Stimulated activated CD4-positive, alpha-beta T cell treated with anti-CD3 and anti-CD28 coated beads, TNF-alpha, amount 100 ng/mL, for 1 hour (primary cell): Measurements from ENCODE around the gene DDIAS.
A peak's percentile ranks its signal among the peaks of the same experiment; 100 is the strongest.
"Not testable (repeated sequence)": the region's sequence is repeated elsewhere in the genome, so short reads cannot be mapped to it uniquely, and the experiment has no call there.

ENCODE experiments used
- DNase-seq, 3 donors: peaks; one replicate each; pipeline ENCODE4 v3.0.0-alpha.2; 2020; ENCODE audit warnings: low read depth in 3 of 3, low spot score in 1 of 3

DDIAS gene

GRCh38 chr11:82889133-82890001, 12.2 kb upstream of the DDIAS start:
- DNase-seq: no peak

DNA sequence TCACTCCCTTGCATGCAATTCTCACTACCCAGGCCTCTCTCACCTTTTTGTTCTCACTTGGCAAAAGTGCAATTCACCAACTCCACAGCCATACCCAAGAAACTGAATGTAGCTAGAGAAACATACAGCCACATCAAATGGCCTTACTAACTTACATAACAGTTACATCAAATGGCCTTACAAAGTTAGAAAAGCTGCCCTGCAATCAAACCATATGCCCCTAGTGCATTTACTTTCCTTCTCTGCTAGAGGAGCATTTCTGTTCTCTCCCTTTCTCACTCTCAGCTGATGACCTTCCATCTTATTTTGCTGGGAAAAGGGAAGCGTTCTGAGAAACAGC, 11.6 kb upstream of the DDIAS start:
- no peak for DNase-seq

GRCh38 chr11:82890936-82891335, 10.6 kb upstream of the DDIAS start:
- DNase-seq: no peak

GRCh38 chr11:82892611-82893169, 8.8 kb upstream of the DDIAS start:
- no peak for DNase-seq

GRCh38 chr11:82895437-82896091, 6.0 kb upstream of the DDIAS start:
- no peak for DNase-seq

DNA sequence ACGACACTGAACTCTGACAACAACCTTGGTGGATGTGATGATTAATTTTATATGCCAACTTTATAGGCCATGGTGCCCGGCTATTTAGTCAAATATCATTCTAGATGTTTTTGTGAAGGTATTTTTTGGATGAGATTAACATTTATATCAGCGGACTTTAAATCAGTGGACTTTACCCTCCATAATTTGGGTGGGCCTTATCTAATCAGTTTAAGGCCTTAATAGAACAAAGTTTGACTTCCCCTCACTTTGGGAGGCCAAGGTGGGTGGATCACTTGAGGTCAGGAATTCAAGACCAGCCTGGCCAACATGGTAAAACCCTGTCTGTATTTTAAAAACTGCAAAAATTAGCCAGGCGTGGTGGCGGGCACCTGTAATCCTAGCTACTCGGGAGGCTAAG, 5.4 kb upstream of the DDIAS start:
- no peak for DNase-seq

- no peak for DNase-seq
Measured at GRCh38 chr11:82898241-82898640, 3.3 kb upstream of the DDIAS start.

- no peak for DNase-seq
Measured at GRCh38 chr11:82899186-82899820, 2.2 kb upstream of the DDIAS start.

GRCh38 chr11:82899957-82900276, 1.6 kb upstream of the DDIAS start:
- DNase-seq: no peak

DNA sequence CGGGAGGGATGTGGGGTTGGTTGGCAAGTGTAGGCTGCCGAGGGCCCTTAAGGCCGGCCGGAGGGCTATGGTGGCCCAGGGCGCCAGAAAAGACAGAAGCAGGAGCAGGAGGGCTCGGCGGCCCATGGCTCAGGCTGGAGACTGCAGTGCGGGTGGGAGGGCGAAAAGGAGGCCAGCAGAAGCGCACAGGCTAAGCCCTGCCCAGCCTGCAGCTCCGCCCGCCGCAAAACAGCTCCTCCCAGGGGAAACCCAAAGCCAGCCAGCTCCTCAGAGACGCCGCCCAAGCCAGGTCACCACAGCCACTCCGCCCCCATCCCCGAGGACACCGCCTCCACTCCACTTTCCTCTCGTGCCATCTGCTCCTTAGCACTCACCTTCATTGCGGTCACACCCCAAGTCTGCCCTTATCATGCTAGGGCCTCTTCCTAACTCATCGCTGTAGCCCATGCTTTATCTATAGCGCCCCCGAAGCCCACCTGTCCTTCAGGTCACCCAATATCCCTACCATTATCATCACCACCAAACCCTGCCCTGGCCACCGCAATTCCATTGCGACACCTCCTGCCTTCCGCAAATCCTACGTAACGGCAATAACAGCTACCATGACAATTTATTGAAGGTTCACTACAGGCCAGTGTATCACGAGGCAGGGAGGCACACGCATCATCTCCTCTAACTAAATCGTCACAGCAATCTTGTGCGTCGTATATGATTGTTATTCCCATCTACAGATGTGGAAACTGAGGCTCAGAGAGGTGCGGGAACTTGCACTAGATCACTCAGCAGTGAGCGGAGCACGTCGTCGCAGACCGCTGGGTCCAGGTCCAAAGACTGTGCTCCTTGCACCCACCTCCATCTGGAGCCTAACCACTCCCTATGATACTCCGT, 1.0 kb upstream of the DDIAS start, which contains the start of gene PRCP:
Gene PRCP, minus strand, starts transcription at position 154 of the 888 bp plus-strand sequence. Its CDS starts 28 bp downstream, at position 126.
- DNase-seq: peak; percentile 77 to 82 (median 82)

GRCh38 chr11:82901922-82902485, 468 bp downstream of the DDIAS start:
- DNase-seq: no peak

DNA sequence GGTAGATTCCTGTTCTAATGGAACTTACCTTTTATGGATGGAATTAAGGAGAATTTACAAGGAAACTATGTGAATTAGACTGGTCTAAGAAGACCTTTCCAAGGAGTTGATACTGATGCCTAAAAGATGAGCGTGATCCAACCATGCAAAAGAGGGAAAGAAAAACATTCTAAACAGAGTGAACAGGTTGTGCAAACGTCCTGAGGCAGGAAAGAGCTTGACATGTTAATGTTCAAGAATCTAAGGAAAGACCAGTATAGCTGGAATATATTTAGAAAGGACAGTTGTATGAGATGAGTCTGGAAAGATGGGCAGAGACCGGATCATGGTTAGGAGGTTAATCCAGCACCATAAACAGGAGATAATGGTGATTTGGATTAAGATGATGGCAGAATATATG, 1.3 kb downstream of the DDIAS start:
- DNase-seq: no peak

GRCh38 chr11:82903843-82904586, 2.5 kb downstream of the DDIAS start:
- DNase-seq: no peak

- DNase-seq: no peak
Measured at GRCh38 chr11:82906236-82906635, 4.7 kb downstream of the DDIAS start.

- DNase-seq: no peak
Measured at GRCh38 chr11:82906931-82907330, 5.4 kb downstream of the DDIAS start.

DNA sequence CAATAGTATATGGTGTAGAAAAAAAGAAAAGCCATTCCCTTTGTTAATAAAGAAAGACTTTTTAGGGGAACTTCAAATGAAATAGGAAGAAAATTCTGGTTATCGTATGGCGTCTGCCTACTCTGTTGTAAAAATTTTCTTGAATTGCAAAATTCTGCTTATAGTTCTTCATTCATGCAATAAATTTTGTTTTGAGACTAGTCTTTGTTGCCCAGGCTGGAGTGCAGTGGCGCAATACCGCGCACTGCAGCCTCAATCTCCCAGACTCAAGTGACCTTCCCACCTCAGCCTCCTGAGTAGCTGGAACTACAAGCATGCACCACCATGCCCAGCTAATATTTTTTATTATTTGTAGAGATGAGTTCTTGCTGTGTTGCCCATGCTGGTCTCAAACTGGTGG, 5.8 kb downstream of the DDIAS start:
- DNase-seq: no peak

DNA sequence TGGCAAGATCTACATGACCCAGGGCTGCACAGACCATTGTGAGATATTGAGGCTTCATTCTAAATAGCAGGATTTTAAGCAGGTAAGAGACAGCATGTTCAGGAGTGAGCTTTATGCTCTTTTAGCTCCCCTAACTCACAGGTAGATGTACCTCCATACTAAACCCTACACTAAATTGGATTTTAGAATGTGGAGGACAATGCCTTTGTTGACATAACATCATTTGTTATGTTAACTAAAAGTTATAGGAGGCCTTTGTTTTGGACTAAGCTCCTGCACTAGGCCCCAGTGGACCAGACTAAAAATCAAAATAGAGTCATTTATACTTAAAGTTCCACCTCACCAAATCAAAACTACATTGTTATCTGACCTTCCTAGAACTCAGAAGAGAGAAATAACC, 6.8 kb downstream of the DDIAS start:
- no peak for DNase-seq

- no peak for DNase-seq
Measured at GRCh38 chr11:82909015-82909640, 7.6 kb downstream of the DDIAS start.

DNA sequence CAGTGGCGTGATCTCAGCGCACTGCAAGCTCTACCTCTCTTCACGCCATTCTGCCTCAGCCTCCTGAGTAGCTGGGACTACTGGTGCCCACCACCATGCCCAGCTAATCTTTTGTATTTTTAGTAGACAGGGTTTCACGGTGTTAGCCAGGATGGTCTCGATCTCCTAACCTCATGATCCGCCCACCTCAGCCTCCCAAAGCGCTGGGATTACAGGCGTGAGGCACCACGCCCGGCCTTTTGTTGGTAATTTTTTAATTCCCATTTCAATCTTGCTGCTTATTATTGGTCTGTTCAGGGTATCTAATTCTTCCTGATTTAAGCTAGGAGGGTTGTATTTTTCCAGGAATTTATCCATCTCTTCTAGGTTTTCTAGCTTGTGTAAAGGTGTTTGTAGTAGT, 18.2 kb downstream of the DDIAS start:
- DNase-seq: not testable (repeated sequence)
